Gastrocnemius medialis (tissue), 4 donors: ENCODE data around the gene RAPGEF1.

ENCODE experiments used
- POLR2A ChIP-seq, 2 donors: fragments of 450-650 bp; IDR thresholded peaks; one replicate each; pipeline ENCODE4 v1.6.1; 2017; ENCODE audit warnings: antibody characterized with exemption in 2 of 2, mild to moderate bottlenecking in 2 of 2, moderate library complexity in 2 of 2
- TF ChIP-seq, protein P1 (sequence below), 5 experiments: fragments of 450-650 bp in 3 of 5; fragments of 200-600 bp in 2 of 5; sonication (generic) in 2 of 5; IDR thresholded peaks in 4 of 5; conservative IDR thresholded peaks in 1 of 5; 1 replicate in 4 of 5; 2 replicates in 1 of 5; pipeline ENCODE4 v1.5.1; 2016 to 2019; ENCODE audit warnings: antibody characterized with exemption in 5 of 5, mild to moderate bottlenecking in 3 of 5, moderate library complexity in 3 of 5

- TF ChIP-seq, protein P1, sequence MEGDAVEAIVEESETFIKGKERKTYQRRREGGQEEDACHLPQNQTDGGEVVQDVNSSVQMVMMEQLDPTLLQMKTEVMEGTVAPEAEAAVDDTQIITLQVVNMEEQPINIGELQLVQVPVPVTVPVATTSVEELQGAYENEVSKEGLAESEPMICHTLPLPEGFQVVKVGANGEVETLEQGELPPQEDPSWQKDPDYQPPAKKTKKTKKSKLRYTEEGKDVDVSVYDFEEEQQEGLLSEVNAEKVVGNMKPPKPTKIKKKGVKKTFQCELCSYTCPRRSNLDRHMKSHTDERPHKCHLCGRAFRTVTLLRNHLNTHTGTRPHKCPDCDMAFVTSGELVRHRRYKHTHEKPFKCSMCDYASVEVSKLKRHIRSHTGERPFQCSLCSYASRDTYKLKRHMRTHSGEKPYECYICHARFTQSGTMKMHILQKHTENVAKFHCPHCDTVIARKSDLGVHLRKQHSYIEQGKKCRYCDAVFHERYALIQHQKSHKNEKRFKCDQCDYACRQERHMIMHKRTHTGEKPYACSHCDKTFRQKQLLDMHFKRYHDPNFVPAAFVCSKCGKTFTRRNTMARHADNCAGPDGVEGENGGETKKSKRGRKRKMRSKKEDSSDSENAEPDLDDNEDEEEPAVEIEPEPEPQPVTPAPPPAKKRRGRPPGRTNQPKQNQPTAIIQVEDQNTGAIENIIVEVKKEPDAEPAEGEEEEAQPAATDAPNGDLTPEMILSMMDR (IDR thresholded peaks at IDR 0.05 in 4 of 5, conservative IDR thresholded peaks at IDR 0.05 in 1 of 5) = no peak
- no peak for TF ChIP-seq POLR2A (IDR thresholded peaks at IDR 0.05)
These were observed 76.6 kb downstream of the RAPGEF1 start for GRCh38 chr9:131663288-131663687.
